Body of pancreas (tissue), 4 donors: ENCODE results near the gene ZBTB16.

Experiments
- CTCF ChIP-seq, 7 experiments: fragments of 450-650 bp in 4 of 7; fragments of 200-600 bp in 3 of 7; sonication (generic) in 3 of 7; IDR thresholded peaks; one replicate each; pipeline ENCODE4 v1.5.1; 2016 to 2019; ENCODE audit warnings: antibody characterized with exemption in 7 of 7
- POLR2A ChIP-seq, 3 donors: fragments of 450-650 bp; IDR thresholded peaks; one replicate each; pipeline ENCODE4 v1.6.1; 2016; ENCODE audit warnings: antibody characterized with exemption in 3 of 3, mild to moderate bottlenecking in 2 of 3

- TF ChIP-seq CTCF (IDR thresholded peaks at IDR 0.05), result no peak
- TF ChIP-seq POLR2A (IDR thresholded peaks at IDR 0.05), result no peak
These were observed 92.7 kb downstream of the ZBTB16 start for GRCh38 chr11:114152162-114152561.
